GM19372 (cell line): ENCODE data around the gene PATL1.
A peak's percentile ranks its signal among the peaks of the same experiment; 100 is the strongest.
"Not testable (repeated sequence)": the region's sequence is repeated elsewhere in the genome, so short reads cannot be mapped to it uniquely, and the experiment has no call there.

Experiments
- ATAC-seq: cut with Tn5 transposase; IDR thresholded peaks from one replicate; pipeline ENCODE4 v1.9.1; 2021; ENCODE audit warnings: mild to moderate bottlenecking, low read depth, moderate library complexity; ENCODE audit not compliant: unreplicated experiment

PATL1 gene

GRCh38 chr11:59668950-59669610 is at the start of gene PATL1:
TSS of gene PATL1 (minus strand) at chr11:59669037. CDS start at chr11:59668895, 142 bp downstream.
- peak; percentile 92 for ATAC-seq

DNA sequence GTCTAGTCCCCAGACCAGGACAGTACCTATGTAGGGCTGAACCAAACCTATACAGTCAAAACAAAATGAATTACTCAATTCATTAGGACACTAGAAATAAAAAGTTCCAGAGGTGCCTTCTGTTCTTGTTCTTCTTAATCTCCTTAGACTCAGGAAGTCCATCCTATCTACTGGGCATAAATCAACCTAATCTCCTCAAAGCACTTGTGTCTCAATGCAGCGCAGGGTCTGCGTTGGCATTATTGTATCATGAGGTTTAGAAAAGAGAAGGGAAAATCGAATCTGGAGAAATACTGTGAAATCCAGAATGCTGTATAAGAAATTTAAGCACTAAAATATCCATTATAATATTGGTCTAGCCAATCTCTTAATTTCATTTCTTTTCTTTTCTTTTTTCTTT is 47.2 kb upstream of the PATL1 start:
- no peak for ATAC-seq

GRCh38 chr11:59713745-59714144 is 44.9 kb upstream of the PATL1 start, which contains the start of gene OR10V1:
TSS of gene OR10V1 (minus strand) at chr11:59713845. CDS start at chr11:59713845, 0 bp downstream.
- ATAC-seq, result no peak

GRCh38 chr11:59710136-59710847 is 41.5 kb upstream of the PATL1 start:
- ATAC-seq, result no peak

GRCh38 chr11:59708537-59708936 is 39.7 kb upstream of the PATL1 start:
- ATAC-seq, result no peak

- no peak for ATAC-seq
Observed at GRCh38 chr11:59707371-59707770, 38.5 kb upstream of the PATL1 start.

- no peak for ATAC-seq
Observed at GRCh38 chr11:59706518-59707285, 37.9 kb upstream of the PATL1 start.

DNA sequence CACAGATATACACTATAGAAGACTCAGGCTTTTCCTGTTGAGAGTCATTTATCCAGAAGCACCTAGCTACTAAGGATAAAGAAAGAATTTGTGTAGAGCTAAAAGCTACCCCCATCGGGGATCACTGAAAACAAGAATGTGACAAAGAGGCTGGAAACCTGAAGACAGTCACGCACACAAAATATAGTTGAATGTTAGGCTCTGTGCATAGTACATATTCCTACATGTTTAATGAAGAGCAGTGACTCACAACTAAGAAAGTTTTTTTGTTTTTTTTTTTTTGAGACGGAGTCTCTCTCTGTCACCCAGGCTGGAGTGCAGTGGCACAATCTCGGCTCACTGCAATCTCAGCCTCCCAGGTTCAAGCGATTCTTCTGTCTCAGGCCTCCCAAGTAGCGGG is 36.5 kb upstream of the PATL1 start:
- ATAC-seq, result no peak

DNA sequence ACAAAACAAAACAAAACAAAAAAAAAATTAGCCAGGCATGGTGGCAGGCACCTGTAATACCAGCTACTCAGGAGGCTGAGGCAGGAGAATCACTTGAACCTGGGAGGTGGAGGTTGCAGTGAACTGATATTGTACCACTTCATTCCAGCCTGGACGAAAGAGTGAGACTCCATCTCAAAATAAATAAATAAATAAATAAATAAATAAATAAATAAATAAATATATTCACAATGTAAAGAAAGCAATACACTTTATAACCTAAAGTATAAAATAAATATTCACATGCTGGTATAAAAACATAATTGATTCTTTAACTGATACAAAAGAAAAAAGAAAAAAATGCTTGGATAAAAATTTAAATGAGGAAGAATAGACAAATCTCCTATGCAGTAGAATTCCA is 34.7 kb upstream of the PATL1 start:
- ATAC-seq, result not testable (repeated sequence)

DNA sequence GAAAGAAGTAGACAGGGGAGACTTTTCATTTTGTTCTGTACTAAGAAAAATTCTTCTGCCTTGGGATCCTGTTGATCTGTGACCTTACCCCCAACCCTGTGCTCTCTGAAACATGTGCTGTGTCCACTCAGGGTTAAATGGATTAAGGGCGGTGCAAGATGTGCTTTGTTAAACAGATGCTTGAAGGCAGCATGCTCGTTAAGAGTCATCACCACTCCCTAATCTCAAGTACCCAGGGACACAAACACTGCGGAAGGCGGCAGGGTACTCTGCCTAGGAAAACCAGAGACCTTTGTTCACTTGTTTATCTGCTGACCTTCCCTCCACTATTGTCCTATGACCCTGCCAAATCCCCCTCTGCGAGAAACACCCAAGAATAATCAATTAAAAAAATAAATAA is 31.3 kb upstream of the PATL1 start:
- not testable (repeated sequence) for ATAC-seq

DNA sequence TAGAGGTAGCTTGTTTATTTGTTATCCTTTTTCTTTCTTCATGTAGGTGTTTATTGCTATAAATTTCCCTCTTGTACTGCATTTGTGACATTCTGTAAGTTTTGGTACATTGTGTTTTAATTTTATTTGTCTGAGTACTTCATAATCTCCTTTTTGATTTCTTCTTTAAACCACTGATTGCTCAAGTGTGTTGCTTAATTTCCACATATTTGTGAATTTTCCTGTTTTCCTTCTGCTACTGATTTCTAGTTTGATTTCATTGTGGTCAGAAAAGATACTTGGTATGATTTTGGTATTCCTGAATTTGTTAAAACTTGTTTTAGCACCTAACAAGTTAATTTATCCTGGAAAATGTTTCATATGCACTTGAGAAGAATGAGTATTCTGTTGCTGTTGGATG is 29.7 kb upstream of the PATL1 start:
- ATAC-seq, result no peak

DNA sequence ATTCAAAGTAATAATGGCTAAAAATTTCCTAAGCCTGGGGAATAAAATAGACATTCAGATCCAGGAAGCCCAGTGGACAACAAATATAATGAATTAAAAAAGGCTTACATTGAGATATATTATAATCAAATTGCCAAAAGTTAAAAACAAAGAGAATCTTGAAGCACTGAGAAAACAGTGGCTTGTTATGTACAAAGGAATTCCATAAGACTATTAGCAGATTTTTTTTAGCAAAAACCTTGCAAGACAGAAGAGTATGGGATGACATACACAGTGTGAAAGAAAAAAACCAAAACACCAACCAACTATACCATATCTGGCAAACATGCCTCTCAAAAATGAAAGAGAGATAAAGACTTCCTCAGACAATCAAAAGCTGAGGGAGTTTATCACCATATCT is 24.1 kb upstream of the PATL1 start:
- no peak for ATAC-seq

DNA sequence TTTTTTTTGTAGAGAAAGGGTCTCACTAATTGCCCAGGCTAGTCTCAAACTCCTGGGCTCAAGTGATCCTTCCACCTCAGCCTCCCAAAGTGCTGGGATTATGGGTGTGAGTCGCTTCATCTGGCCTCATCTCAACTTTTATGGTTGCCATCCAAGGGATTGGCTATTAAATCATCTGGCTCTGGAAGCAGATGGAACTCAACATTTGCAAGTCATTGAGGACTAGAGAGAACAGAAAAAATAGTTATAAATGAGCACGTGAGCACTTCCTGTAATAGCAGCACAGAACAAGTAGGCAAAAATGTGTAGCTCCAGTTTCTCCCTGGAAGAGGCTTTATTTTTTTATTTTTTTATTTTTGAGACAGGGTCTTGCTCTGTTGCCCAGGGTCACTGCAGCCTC is 22.3 kb upstream of the PATL1 start:
- ATAC-seq, result no peak

GRCh38 chr11:59689015-59689414 is 20.2 kb upstream of the PATL1 start:
- no peak for ATAC-seq

- ATAC-seq, result not testable (repeated sequence)
Observed at GRCh38 chr11:59681260-59681725, 12.5 kb upstream of the PATL1 start.

GRCh38 chr11:59680287-59681154 is 11.7 kb upstream of the PATL1 start:
- ATAC-seq, result peak; percentile 92

- no peak for ATAC-seq
Observed at GRCh38 chr11:59679347-59679746, 10.5 kb upstream of the PATL1 start.

DNA sequence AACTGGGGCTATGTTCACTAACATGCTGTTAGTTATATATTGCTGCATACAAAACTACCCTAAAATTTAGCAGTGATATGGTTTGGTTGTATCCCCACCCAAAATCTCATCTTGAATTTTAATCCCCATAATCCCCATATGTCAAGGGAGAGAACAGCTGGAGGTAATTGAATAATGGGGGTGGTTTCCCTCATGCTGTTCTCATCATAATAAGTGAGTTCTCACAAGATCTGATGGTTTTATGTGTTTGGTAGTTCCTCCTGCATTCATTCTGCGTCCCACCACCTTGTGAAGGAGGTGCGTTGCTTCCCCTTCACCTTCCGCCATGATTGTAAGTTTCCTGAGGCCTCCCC is 10.0 kb upstream of the PATL1 start:
- ATAC-seq, result no peak

- no peak for ATAC-seq
Observed at GRCh38 chr11:59678118-59678812, 9.4 kb upstream of the PATL1 start.

GRCh38 chr11:59676205-59676604 is 7.4 kb upstream of the PATL1 start:
- ATAC-seq, result no peak
